ENCODE results near the gene KCNS1.

- TF ChIP-seq RAD21 (IDR thresholded peaks at IDR 0.05; ENCODE audit: low read depth), result no peak
- no peak for TF ChIP-seq ELF1 (IDR thresholded peaks at IDR 0.05; ENCODE audit: borderline replicate concordance, low read depth)
- TF ChIP-seq POLR2A (IDR thresholded peaks at IDR 0.05; ENCODE audit: borderline replicate concordance, extremely low read depth, insufficient read depth, insufficient read length), result no peak
- TF ChIP-seq CTCF (IDR thresholded peaks at IDR 0.05 in 2 of 3, conservative IDR thresholded peaks at IDR 0.05 in 1 of 3; ENCODE audit: borderline replicate concordance in 1 of 3, insufficient read depth in 1 of 3, low read depth in 2 of 3, low read length in 2 of 3), result no peak
- no peak for TF ChIP-seq CEBPB (IDR thresholded peaks at IDR 0.05; ENCODE audit: low read depth)
- TF ChIP-seq MAX (IDR thresholded peaks at IDR 0.05), result no peak
- TF ChIP-seq ZNF274 (IDR thresholded peaks at IDR 0.05; ENCODE audit: low read depth, low read length), result no peak
- TF ChIP-seq POLR2AphosphoS5 (IDR thresholded peaks at IDR 0.05; ENCODE audit: low read depth, low read length), result no peak
- no peak for TF ChIP-seq EZH2 (IDR thresholded peaks at IDR 0.05)
- no peak for TF ChIP-seq FOSL1 (IDR thresholded peaks at IDR 0.05; ENCODE audit: low read depth)
- TF ChIP-seq ZFX (IDR thresholded peaks at IDR 0.05), result no peak
- no peak for TF ChIP-seq SIN3A (IDR thresholded peaks at IDR 0.05; ENCODE audit: low read depth)
- TF ChIP-seq SRF (IDR thresholded peaks at IDR 0.05; ENCODE audit: low read depth), result no peak
- no peak for TF ChIP-seq REST (IDR thresholded peaks at IDR 0.05; ENCODE audit: low read depth)
Observed at GRCh38 chr20:45117581-45117980, 16.7 kb upstream of the KCNS1 start.

Data from HCT116 (cell line).